ENCODE measurements around the gene RFLNA.

Gene RFLNA

DNA sequence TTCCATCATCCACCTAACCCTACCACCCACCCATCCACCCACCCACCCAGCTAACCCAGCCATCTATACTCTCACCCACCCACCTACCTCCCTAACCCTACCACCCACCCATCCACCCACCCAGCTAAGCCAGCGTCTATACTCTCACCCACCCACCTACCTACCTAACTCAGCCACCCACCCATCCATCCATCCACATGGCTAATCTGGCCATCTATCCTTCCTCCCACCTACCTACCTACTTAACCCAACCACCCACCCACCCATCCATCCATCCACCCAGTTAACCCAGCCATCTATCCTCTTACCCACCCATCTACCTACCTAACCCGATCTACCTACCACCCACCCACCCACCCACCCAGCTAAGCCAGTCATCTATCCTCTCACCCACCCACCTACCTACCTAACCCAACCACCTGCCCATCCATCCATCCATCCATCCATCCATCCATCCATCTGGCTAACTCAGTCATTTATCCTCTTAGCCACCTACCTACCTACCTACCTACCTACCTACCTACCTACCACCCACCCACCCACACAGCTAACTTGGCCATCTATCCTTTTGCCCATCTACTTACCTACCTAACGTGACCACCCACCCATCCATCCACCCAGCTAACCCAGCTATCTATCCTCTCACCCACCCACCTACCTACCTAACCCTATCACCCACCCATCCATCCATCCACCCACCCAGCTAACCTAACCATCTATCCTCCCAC lies 44.1 kb downstream of the RFLNA start:
- DNase-seq (ENCODE audit: low read depth) = no peak

DNA sequence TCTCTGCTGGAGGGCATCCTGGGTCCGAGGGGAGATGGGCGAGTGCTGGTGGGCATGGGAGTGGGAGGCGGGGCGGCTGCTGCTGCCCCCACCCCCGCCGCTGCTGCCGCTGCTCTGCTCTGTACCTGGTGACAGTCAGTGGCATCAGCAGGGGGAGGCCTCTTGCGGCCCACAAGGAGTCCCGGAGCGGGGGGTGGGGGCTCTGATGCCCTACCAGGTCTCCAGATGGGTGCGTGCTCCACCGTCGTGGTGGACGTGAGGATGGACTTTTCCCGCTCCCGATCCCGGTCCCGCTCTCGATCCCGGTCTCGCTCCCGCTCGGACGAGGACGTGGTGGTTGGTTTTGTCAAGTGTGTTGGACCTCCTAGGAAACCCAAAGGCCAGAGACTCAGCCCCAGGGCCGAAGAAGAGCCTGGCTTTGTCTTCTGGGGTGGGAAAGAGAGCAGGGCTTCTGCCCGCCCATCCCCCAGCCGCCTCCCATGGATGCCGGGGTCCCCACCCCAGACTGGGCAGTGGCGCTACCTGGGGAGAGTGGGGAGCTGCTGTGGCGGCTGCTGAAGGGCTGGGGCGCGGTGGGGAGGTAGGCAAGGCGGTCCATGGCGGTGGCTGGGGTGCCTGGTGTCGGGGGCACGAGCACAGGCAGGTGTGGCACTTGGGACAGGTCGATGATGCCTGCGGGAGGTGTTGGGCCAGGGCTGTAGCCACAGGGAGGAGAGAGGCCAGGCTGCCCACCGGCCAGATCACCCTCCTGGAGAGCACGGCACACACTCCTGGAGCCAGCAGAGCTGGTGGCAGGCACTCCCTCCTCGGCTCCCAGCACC lies 45.4 kb downstream of the RFLNA start:
- no peak for DNase-seq (ENCODE audit: low read depth)

DNA sequence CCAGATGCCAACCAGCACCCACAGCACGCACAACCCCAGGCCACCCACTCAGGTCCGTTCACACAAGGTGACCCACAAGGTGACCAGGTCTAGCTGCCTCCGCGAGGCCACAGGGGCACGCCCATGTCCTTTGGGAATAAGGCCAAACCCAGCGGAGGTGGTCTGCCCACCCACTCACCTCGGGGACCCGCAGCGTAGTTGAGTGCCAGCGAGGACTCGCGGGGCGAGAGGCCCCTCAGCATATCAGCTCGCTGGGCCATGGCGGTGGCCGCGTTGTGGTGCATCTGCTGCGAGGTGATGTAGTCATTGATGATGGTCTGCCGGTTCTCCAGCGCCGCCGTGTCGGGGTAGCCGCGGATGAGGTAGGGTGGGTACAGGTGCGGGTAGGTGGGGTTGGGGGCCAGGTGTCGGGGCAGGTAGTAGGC lies 46.8 kb downstream of the RFLNA start:
- no peak for DNase-seq (ENCODE audit: low read depth)

DNA sequence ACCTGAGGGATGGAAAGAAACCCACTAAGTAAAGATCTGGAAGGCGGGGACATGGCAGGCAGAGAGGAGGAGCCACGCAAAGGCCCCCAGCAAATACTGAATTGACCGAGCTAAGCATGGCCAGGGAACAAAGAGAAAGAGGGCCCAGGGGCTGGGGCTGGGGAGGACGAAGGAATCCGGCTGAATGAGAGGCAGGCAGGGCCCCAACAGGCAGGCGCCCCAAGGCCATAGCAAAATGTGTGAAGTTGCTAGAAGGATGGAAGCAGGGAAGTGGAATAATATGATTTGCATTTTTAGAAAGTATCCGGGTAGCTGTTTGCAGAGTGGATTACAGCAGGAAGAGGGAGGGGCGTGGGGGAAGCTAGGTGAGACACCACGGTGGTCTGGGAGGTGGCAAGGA lies 49.1 kb downstream of the RFLNA start:
- no peak for DNase-seq (ENCODE audit: low read depth)

DNA sequence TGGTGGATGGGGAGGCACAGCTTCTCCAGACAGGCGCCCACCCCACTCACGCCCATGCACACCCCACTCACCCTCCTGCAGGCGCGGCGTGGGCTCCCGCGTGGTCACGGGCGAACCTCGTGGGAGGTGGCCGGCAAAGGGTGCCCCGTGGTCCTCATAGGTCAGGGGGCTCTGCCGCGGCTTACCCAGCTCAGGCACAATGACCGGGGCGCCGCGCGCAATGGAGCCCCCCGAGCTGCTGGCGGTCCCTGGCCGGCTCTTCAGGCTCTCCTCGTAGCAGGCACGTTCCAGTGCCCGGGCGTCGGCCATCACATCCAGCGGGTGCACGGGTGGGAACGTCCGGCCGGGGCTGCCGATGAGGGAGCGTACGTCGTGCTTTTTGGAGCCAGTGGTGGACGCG lies 49.6 kb downstream of the RFLNA start:
- no peak for DNase-seq (ENCODE audit: low read depth)

DNA sequence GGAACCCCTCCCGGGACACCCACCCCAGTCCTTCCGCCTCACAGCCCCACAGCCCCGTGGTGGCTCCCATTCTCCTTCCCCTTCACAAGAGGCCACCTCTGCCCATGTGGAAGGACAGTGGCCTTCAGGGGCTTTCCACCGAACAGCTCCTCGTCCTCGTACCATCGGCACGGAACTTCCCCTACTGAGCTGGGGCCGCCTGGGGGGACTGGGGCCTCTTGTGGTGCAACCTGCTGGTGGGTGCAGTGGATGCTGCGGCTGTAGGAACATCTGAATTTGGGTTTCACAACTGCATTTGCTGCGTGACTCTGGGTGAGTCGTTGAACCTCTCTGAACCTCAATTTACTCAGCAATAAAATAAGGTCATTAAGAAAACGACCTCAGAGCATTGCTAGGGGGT lies 50.9 kb downstream of the RFLNA start:
- DNase-seq (ENCODE audit: low read depth) = no peak

DNA sequence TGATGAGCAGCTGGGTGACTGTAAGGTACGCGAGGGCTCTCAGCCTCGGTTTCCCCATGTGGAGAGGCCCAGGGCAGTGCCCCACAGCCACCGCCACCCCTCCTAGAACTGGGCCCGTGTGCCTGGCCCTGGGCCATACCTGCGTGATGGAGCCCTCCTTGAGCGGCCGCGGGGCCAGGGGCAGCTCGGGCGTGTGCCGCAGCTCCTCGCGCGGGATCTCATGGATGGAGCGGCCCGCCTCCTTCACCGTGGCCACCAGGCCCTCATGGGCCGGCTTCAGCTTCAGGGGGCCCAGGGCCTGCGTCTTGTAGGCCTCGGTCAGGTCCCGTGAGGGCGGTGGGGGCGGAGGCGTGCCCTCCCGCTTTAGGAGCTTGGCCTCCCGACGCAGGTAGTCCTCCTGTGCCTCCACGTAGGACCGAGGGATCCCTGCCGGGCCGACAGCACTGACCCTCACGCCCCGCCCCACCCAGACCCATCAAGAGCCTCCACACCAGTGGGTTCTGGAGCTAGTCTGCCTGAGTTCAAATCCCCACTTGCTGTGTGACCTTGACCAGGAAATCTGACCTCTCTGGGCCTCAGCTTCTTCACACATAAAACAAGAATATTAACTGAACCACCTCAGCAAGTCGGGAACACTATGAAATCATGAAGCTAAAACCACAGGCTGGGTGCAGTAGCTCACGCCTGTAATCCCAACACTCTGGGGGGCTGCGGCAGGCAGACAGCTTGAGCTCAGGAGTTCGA lies 51.7 kb downstream of the RFLNA start:
- DNase-seq (ENCODE audit: low read depth) = no peak

DNA sequence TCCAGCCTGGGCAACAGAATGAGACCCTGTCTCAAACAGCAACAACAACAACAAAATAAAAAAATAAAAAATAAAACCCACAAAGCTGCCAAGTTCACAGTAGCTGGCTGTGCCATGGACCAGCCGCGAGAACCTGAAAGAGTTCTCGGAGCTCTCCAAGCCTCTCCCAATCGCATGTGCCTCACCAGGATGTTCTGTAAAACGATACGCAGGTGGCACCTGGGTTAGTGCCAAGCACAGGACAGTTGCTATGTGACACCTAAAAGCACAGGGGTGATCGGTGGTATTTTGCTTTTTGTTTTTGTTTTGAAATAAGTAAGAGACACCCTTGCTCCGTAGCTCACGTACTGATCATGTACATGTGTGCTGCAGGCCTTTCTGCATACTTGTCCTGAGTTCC lies 52.4 kb downstream of the RFLNA start:
- DNase-seq (ENCODE audit: low read depth) = no peak

DNA sequence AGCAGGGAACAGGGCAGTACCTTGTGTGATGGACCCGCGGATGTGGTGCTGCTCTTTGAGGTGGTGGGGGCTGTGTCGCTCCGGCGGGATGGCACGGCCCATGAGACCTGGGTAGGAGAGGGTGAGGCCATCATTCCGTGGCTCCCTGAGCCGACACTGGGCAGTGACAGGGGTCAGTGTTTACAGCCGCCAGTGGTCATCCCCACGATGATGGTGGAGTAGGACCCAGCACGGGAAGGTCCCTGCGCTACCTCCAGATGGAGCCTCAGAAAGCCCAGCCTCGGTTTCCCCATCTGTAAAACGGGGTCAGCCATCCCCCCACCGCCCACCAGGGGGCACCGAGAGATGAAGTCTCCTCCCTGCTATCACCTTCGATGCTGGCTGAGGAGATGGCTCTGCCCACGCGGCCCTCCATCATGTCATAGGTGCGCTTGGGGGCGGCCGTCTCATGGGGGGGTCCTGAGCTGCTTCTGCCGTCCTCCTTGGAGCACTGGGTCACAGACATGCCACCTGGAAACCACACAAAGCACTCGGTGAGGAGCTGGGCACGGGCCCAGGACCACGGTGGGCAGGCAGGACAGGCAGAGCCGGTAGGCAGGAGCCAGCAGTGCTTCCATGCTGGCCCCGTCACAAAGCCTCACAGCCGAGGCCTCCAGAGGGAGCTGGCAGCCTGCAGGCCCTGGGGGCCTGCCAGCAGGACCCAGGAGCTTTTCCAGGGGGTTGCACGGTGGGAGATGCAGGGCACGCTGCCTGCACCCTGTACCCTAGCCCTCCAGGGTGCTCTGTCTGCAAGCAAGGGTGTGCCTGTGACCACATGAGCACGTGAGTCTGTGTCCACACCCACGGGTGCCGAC lies 53.1 kb downstream of the RFLNA start:
- no peak for DNase-seq (ENCODE audit: low read depth)

DNA sequence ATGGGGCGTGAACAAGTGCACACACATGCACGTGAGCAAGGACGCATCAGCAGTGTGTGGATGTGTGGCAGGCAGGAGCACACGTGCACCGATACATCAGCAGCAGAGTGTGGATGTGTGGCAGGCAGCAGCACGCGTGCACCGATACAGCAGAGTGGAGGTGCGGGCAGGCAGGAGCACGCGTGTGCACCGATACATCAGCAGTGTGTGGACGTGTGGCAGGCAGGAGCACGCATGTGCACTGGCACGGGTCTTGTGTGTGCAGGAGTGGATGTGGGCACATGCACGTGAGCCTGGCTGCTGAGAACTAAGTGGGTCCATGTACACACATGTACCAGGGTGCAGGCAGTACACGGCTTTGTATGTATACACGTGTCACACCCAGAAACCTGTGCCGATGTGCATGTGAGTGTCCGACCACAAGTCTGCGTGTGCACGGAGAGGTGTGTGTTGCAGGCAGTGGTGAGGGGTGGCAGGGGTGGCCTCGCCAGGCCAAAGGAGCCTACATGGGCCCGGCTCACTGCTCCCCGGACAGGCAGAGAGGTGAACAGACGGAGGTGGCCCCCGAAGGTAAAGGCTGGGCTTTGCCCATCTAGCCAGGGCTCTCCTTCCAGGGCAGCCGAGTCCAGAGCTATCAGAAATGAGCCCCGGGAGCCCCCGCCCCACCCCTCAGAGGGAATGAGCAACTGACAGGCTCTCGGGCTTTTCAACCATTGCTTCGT lies 53.9 kb downstream of the RFLNA start:
- no peak for DNase-seq (ENCODE audit: low read depth)

DNA sequence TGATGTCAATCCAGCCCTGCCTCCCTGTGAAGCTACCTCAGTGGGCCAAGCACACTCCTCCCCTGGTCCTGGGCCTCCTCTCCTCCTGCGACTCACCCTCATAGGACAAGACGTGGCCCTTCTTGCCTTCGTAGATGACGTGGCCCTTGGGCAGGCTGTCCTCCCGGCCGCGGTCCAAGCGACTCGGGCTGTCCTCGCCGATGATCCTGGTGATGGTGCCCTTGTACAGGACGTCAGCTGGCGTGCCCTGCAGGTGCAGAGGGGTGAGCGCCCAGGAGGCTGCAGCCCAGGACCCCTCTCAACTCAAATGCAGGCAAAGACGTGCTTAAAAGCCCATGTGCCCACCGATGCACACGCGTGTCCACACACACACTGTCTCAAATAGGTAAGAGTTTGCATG lies 55.6 kb downstream of the RFLNA start:
- no peak for DNase-seq (ENCODE audit: low read depth)

DNA sequence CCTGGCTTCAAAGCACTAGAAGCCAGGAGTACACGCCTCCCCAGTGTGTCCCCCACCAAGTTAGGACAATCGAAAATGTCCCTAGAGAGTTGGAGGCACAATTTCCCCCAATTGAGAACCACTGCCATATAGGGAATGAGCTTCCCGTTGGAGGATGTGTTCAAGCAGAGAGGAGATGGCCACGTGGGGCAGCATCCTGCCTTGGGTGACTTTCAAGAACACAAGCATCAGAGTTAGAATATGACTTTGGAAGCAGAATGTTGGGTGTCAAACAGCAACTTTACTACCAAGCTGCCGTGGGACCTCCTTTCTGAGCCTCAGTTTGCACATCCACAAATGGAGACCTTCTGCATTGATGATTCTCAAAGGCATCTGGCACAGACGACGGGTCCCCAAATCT lies 56.5 kb downstream of the RFLNA start:
- no peak for DNase-seq (ENCODE audit: low read depth)

DNA sequence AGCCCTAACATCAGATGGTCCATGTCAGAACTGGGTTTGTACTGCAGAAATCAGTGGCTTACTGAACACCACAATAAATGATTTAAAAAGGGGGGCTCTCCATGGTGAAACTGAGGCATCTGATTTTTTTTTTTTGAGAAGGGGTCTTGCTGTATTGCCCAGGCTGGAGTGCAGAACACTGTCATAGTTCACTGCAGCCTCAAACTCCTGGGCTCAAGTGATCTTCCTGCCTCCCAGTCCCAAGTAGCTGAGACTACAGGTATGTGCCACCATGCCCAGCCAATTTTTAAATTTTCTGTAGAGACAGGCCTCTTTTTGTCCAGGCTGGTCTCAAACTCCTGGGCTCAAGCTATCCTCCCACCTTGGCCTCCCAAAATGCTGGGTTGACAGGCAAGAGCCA lies 57.4 kb downstream of the RFLNA start:
- DNase-seq (ENCODE audit: low read depth) = no peak

DNA sequence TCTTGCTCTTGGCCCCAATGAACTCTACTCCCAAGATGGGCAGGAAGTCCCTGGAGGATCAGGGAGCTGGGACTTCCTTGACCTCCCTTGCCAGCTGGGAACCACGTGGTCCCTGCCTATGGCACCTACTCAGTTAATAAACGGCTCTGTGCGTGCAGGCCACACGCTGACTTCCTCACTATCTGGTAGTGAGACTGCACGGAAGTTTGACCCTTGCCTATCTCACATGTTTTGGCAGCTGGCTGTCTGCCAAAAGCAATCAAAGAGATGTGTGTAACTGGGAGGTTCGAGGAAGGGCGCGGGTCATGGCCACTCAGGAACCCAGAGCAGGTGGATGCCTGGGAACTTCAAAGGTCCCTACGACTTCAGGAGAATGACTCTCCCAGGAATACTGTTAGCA lies 57.9 kb downstream of the RFLNA start:
- no peak for DNase-seq (ENCODE audit: low read depth)

DNA sequence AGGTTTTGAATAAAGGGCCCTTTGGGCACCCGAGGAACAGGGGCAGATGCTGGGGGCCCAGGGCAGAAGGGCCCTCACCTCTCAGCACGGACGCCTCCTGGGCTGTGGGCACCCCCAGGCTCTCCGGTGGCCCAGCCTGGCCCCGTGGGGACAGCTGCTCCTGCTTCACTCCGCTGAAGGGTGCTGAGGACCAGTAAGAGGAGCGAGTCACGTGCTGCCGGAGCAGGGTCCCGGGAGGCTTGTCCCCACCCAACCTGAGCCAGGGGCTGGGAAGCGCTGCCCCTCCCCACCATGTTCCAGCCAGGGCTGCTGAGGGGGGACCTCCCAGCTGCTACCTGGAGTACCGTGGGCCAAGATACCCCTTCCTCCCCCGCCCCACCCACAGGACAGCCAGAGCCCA lies 59.5 kb downstream of the RFLNA start:
- no peak for DNase-seq (ENCODE audit: low read depth)

DNA sequence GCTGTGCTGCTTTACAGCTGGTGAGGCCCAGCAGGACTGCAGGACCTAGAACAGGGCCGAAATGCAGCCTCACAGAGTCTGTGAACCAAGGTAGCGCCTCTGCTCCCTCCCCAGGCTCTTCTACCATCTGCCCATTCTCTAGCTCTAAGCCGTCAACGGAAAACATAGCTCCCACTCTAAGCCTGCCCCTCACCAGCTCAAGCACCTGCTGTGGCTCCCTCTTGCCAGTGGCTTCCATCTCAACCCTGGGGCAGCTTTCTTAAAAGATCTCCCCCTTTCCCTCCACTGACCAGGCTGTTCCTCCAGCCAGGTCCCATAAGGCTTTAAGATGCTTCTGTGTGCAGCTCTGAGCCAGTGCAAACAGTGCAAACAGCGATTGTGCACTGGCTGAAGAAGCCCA lies 61.3 kb downstream of the RFLNA start:
- no peak for DNase-seq (ENCODE audit: low read depth)

DNA sequence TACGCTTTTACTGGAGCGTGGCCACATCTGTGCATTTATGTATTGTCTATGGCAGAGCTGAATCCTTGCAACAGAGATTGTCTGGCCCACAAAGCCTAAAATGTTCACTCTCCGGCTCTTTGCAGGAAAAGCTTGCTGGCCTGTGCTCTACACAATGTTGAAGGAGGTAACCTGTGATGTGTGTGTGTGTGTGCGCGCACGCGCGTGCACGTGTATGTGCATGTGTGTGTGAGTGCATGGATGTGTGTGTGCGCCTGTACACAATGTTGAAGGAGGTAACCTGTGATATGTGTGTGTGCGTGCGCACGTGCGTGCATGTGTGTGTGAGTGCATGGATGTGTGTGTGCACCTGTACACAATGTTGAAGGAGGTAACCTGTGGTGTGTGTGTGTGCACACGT lies 62.7 kb downstream of the RFLNA start:
- DNase-seq (ENCODE audit: low read depth) = no peak

DNA sequence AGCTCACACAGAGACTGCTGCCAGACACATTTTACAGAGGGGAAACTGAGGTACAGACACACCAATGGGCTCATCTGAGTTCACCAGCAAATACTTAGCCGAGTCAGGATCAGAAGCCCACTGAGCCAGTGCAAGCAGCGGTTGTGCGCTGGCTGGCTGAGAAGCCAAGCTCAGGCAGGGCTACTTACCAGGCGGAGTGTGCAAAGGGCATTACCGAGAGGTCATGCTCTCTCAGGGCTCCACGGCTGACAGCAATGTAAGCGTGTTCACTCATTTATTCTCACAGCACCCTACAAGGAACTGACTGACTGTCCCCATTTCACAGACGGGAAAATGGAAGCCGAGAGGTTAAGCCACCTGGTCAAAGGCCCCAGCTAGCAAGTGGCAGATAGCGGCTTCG lies 63.7 kb downstream of the RFLNA start:
- no peak for DNase-seq (ENCODE audit: low read depth)

DNA sequence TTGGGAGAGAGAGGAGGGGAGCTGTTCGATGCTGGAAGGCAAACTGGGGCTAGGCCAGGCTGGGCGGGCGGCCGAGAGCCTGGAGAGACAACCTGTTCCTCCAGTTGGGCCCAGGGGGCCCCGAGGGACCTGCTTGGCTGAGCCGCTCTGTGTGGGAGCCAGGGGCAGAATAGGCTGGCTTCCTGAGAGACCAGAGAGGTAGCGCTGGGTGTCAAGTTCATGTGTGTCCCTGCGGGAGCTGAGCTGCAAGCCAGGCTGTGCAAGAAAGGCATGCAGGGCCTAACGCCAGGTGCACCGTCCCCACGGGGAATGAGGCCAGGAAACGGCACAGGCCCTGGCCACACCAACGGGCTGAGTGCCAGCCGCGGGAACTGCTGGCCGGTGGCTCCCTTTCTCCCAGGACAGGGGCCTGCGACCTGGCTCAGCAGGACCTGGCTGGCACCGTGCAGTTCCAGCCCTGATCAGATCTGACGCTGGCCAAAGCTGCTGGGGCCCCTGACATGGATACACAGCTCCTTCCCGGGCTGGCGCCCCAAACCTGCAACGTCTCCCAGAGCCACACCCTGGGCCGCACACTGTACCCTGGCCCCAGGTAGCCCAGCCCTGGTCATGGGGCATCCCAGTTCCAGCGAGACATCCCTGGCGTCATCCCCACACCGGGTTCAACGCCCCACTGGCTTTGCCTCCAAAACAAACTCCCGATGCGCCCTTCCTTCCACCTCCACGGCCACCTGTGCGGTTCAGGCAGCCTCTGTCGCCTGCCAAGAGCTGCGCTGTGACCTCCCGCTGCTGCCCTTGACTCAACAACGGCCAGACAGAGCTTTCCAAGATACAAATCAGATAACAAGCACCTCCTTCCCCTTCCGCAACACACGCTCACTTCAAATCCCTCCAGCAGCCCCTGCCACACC lies 65.0 kb downstream of the RFLNA start:
- DNase-seq (ENCODE audit: low read depth) = no peak

All from activated T-helper 1 cell treated with Interleukin-2 at 50 U/mL for 16 hours (primary cell).